Trophoblast cell (in vitro differentiated cells and primary cell): ENCODE data around the gene PIK3R3.

Experiments
- DNase-seq, 2 donors: peaks; one replicate each; pipeline ENCODE4 v3.0.0-alpha.2; 2016
- H2AFZ ChIP-seq: 2 replicates; pipeline ENCODE4 v1.6.1; 2013; ENCODE audit warnings: low read length, moderate library complexity, mild to moderate bottlenecking; ENCODE audit not compliant: insufficient read depth, poor library complexity
- H2AK5ac ChIP-seq: 2 replicates; pipeline ENCODE4 v1.6.1; 2013; ENCODE audit warnings: mild to moderate bottlenecking, low read length
- H2BK120ac ChIP-seq: 2 replicates; pipeline ENCODE4 v1.6.1; 2013; ENCODE audit warnings: low read length, mild to moderate bottlenecking, moderate library complexity; ENCODE audit not compliant: insufficient read depth, poor library complexity
- H2BK12ac ChIP-seq: 2 replicates; pipeline ENCODE4 v1.6.1; 2013; ENCODE audit warnings: mild to moderate bottlenecking, low read length, moderate library complexity
- H2BK5ac ChIP-seq: 2 replicates; pipeline ENCODE4 v1.6.1; 2013; ENCODE audit warnings: low read length, low read depth, moderate library complexity, mild to moderate bottlenecking; ENCODE audit not compliant: poor library complexity
- H3K14ac ChIP-seq: 2 replicates; pipeline ENCODE4 v1.6.1; 2013; ENCODE audit warnings: mild to moderate bottlenecking, low read length
- H3K18ac ChIP-seq: 2 replicates; pipeline ENCODE4 v1.6.1; 2013; ENCODE audit warnings: mild to moderate bottlenecking, low read length
- H3K23ac ChIP-seq: 2 replicates; pipeline ENCODE4 v1.6.1; 2013; ENCODE audit warnings: low read length
- H3K27ac ChIP-seq: 2 replicates; pipeline ENCODE4 v1.5.1; 2013; ENCODE audit warnings: low read depth, mild to moderate bottlenecking, inconsistent platforms, low read length, moderate library complexity
- H3K27me3 ChIP-seq: 2 replicates; pipeline ENCODE4 v1.6.1; 2013; ENCODE audit warnings: inconsistent platforms, mild to moderate bottlenecking, low read length, moderate library complexity; ENCODE audit not compliant: insufficient read depth
- H3K36me3 ChIP-seq, 2 experiments: 1 replicate in 1 of 2; 2 replicates in 1 of 2; pipeline ENCODE4 v1.6.1; 2013; ENCODE audit warnings: low read length in 2 of 2, mild to moderate bottlenecking in 2 of 2, moderate library complexity in 1 of 2; ENCODE audit not compliant: insufficient read depth in 2 of 2, control insufficient read depth in 1 of 2
- H3K4ac ChIP-seq: 2 replicates; pipeline ENCODE4 v1.6.1; 2013; ENCODE audit warnings: low read depth, mild to moderate bottlenecking, low read length, moderate library complexity
- H3K4me1 ChIP-seq, 2 experiments: 1 replicate in 1 of 2; 2 replicates in 1 of 2; pipeline ENCODE4 v1.6.1; 2013; ENCODE audit warnings: low read length in 2 of 2, mild to moderate bottlenecking in 2 of 2, moderate library complexity in 1 of 2; ENCODE audit not compliant: insufficient read depth in 2 of 2, control insufficient read depth in 1 of 2
- H3K4me2 ChIP-seq: 2 replicates; pipeline ENCODE4 v1.6.1; 2013; ENCODE audit warnings: inconsistent platforms, mild to moderate bottlenecking, low read length, moderate library complexity
- H3K4me3 ChIP-seq: 2 replicates; pipeline ENCODE4 v1.5.1; 2013; ENCODE audit warnings: mild to moderate bottlenecking, low read depth, low read length, inconsistent platforms
- H3K79me1 ChIP-seq: one replicate; pipeline ENCODE4 v1.6.1; 2013; ENCODE audit warnings: low read length
- H3K79me2 ChIP-seq: 2 replicates; pipeline ENCODE4 v1.6.1; 2013; ENCODE audit warnings: low read length, mild to moderate bottlenecking; ENCODE audit not compliant: control insufficient read depth, insufficient read depth, poor library complexity
- H3K9ac ChIP-seq: 2 replicates; pipeline ENCODE4 v1.6.1; 2013; ENCODE audit warnings: mild to moderate bottlenecking, low read length
- H3K9me3 ChIP-seq: 2 replicates; pipeline ENCODE4 v1.6.1; 2013; ENCODE audit warnings: low read depth, mild to moderate bottlenecking, control low read depth, inconsistent platforms, low read length; ENCODE audit not compliant: insufficient read depth
- H4K12ac ChIP-seq: 2 replicates; pipeline ENCODE4 v1.6.1; 2013; ENCODE audit warnings: low read depth, mild to moderate bottlenecking, low read length, moderate library complexity
- H4K8ac ChIP-seq: 2 replicates; pipeline ENCODE4 v1.6.1; 2013; ENCODE audit warnings: low read depth, mild to moderate bottlenecking, low read length, moderate library complexity
- H4K91ac ChIP-seq: one replicate; pipeline ENCODE4 v1.6.1; 2013; ENCODE audit warnings: low read depth, mild to moderate bottlenecking, low read length, moderate library complexity
- WGBS: extraction: QIAGEN DNeasy Blood & Tissue Kit; methylation state at CpG from one replicate; pipeline ENCODE4 v1.1.7; 2013; ENCODE audit warnings: missing lambda C conversion rate; ENCODE audit not compliant: insufficient read length, insufficient coverage; ENCODE audit errors: extremely low coverage; 5-methylcytosine and 5-hydroxymethylcytosine counted together

PIK3R3 gene

DNA sequence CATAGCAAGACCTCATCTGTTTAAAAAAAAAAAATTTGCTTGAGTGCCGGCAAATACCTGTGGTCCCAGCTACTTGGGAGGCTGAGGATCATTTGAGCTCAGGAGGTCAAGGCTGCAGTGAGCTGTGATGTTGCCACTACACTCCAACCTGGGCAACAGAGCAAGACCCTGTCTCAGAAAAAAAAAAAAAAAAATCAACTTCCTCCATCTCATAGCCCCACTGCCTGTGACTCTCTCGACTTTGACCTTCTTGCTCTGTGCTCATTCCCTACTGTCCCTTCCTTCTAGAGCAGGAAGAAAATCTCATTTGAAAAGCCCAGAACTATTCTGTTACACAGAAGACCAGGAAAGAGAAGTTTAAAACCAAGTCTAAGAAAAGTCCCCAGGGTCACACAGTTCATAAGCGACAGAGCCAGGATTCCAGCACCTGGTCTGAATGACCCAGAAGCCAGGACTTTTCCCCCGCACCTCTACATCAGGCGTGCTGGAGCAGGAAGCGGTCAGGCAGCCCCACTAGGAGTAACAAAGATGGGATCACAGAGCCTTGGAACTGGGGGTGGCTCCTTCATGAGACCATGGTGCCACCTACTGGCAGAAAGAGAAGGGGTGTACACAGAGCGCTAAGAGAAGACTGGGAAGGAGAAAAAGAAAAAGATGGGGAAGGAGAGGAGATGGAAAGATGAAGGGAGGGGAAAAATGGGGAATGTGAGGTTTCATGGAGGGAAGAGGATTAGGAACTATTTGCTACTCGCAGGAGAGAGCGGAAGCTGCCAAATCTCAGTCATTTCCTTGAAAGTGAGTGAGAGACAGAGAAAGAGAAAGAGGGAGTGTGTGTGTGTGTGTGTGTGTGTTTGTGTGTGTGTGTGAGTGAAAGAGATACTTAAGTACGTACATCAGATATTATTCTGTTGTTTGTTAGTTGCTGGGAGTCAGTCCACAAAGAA is 47.0 kb upstream of the PIK3R3 start:
- H2BK12ac ChIP-seq = no peak overlapping the region
- H3K4me3 ChIP-seq = no peak overlapping the region
- H3K23ac ChIP-seq = no peak overlapping the region
- H3K36me3 ChIP-seq = no peaks in the 10 kb centered on the region
- no peak overlapping the region for H2AK5ac ChIP-seq
- H4K8ac ChIP-seq = no peak overlapping the region
- DNase-seq = peak; percentile 66 to 85
- peaks cover 9 to 11% of the 10 kb centered on the region in 2 experiments for H3K4me1 ChIP-seq
- no peak overlapping the region for H3K18ac ChIP-seq
- no peak overlapping the region for H2BK5ac ChIP-seq
- no peak overlapping the region for H3K27ac ChIP-seq
- H3K79me1 ChIP-seq = no peaks in the 10 kb centered on the region
- H2BK120ac ChIP-seq = no peak overlapping the region
- H4K91ac ChIP-seq = no peak overlapping the region
- no peak overlapping the region for H3K4ac ChIP-seq
- no peaks in the 10 kb centered on the region for H3K79me2 ChIP-seq
- H3K27me3 ChIP-seq = no peaks in the 10 kb centered on the region
- no peak overlapping the region for H3K9ac ChIP-seq
- no peak overlapping the region for H3K14ac ChIP-seq
- H2AFZ ChIP-seq = no peak overlapping the region
- no peaks in the 10 kb centered on the region for H3K9me3 ChIP-seq
- no CpG with 5 or more reads among the region's 10 CpGs for WGBS
- H4K12ac ChIP-seq = no peak overlapping the region
- no peak overlapping the region for H3K4me2 ChIP-seq

DNA sequence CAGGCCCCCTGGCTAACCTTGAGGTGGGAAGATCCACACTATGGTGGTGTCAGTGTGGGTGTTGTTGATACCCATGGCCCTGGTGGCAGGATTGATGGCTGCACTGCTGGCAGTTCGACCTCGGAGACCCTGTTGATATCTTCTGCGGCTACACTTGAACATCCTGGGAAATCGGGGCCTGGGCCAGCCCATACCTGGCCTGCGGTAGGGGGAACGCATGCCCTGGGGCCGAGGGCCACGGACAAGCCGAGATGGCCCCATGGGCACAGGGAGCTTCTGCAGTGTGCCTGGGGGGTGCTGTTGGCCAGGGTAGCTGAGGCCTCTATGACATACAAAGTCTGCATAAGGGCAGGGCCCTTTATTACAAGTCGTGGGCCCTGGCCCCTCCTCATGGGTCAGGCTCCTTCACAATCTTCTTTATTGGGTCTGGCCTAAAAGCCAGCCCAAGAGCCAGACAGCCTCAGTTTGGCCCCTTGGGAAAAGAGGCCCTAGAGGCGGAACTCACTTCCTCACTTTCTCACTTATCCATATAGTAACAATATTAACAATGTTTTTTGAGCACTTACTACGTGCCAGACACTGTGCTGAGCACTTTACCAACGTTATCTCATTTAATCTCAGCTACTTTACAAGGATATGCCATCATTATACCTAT is 43.9 kb upstream of the PIK3R3 start, which contains the start of gene P3R3URF:
TSS of gene P3R3URF (minus strand) at position 278 of the 655 bp plus-strand sequence. CDS start at position 261, 17 bp downstream.
- peaks cover 4% of the 10 kb centered on the region for H3K79me1 ChIP-seq
- H2AK5ac ChIP-seq = no peak within 1 kb of the TSS
- H3K4me3 ChIP-seq = no peak within 1 kb of the TSS
- H3K27ac ChIP-seq = no peak within 1 kb of the TSS
- H2AFZ ChIP-seq = no peak within 1 kb of the TSS
- H3K14ac ChIP-seq = no peak within 1 kb of the TSS
- no peak within 1 kb of the TSS for H3K9ac ChIP-seq
- peaks cover 20 to 22% of the 10 kb centered on the region in 2 experiments for H3K4me1 ChIP-seq
- H2BK12ac ChIP-seq = no peak within 1 kb of the TSS
- H3K9me3 ChIP-seq = no peaks in the 10 kb centered on the region
- no peak within 1 kb of the TSS for H2BK5ac ChIP-seq
- no peak within 1 kb of the TSS for H4K8ac ChIP-seq
- H3K18ac ChIP-seq = no peak within 1 kb of the TSS
- H3K36me3 ChIP-seq = no peaks in the 10 kb centered on the region
- no peak within 1 kb of the TSS for H3K23ac ChIP-seq
- H3K4me2 ChIP-seq = no peak within 1 kb of the TSS
- H2BK120ac ChIP-seq = no peak within 1 kb of the TSS
- H4K12ac ChIP-seq = no peak within 1 kb of the TSS
- no CpG with 5 or more reads among the region's 13 CpGs for WGBS
- no peak within 1 kb of the TSS for H3K4ac ChIP-seq
- H3K27me3 ChIP-seq = no peaks in the 10 kb centered on the region
- H4K91ac ChIP-seq = no peak within 1 kb of the TSS
- peaks cover 3% of the 10 kb centered on the region for H3K79me2 ChIP-seq
- DNase-seq = no peak

DNA sequence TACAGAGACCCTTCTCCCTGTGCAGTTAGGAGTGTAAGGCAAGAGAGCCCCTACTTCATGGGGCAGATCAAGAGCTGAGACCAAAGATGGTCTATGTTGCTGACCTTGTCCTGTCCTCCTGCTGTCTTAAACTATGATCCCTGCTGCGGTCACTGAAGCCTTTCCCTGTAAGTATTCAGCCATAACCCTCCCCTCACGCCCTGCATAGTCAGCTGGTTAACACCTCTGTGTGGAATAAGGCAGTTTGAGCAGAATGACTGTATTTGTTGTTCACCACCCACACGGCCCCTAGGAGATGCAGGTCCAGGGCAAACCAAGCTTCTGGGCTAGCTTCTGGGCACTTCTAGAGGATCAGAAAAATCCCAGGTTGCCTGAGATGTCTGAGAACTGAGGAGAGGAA is 42.8 kb upstream of the PIK3R3 start:
- H3K14ac ChIP-seq = no peak overlapping the region
- WGBS = no CpG with 5 or more reads among the region's 3 CpGs
- no peak overlapping the region for H3K27ac ChIP-seq
- H3K4ac ChIP-seq = no peak overlapping the region
- no peaks in the 10 kb centered on the region for H3K9me3 ChIP-seq
- peaks cover 4% of the 10 kb centered on the region for H3K79me2 ChIP-seq
- H2AFZ ChIP-seq = no peak overlapping the region
- no peak overlapping the region for H2AK5ac ChIP-seq
- no peak overlapping the region for H2BK5ac ChIP-seq
- H3K18ac ChIP-seq = no peak overlapping the region
- peaks cover 8% of the 10 kb centered on the region for H3K79me1 ChIP-seq
- H3K9ac ChIP-seq = no peak overlapping the region
- H4K91ac ChIP-seq = no peak overlapping the region
- no peak overlapping the region for H3K4me3 ChIP-seq
- no peak overlapping the region for H2BK12ac ChIP-seq
- no peak overlapping the region for H4K8ac ChIP-seq
- peaks cover 24 to 25% of the 10 kb centered on the region in 2 experiments for H3K4me1 ChIP-seq
- no peak for DNase-seq
- H3K36me3 ChIP-seq = no peaks in the 10 kb centered on the region
- no peak overlapping the region for H4K12ac ChIP-seq
- no peak overlapping the region for H2BK120ac ChIP-seq
- H3K27me3 ChIP-seq = no peaks in the 10 kb centered on the region
- no peak overlapping the region for H3K23ac ChIP-seq
- H3K4me2 ChIP-seq = no peak overlapping the region

DNA sequence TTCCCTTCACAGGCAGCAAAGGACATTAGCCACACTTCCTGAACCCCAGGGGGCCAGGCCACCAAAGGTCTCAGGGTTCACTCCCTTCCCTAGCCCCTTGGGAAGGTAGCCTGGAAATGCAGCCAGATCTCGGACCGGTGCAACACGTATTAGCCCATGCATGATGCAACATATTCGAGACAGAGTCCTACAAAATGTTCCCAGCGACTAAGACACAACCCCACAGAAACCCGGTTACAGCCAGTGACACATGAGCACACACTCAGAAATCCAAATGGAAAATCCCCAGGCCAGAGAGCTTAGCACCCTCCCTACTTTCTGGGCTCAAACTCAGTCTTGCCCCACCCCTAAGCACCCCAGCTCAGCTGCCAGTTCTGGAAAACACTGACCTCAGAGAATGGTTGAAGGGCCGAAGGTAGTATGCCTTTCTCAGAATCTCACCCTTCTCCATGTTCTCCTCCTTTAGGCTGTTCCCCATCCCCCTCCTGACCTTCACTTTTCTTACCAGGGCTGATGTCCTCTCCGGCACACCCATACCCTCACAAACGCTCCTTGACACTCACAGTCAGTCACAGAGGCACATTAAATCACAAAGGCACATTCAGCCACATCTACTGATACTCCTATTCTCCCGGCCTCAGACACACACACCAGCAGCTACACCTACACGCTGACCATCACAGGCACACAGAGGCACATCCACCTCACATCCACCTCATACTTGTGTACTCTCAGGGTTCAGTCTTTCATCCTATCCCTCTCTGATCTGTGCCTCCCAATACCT is 42.2 kb upstream of the PIK3R3 start, which contains the start of gene TSPAN1:
TSS of gene TSPAN1 (plus strand) at position 640 of the 784 bp plus-strand sequence. CDS start 6,021 bp downstream, outside the sequence.
- no peak for DNase-seq
- no CpG with 5 or more reads among the region's 11 CpGs for WGBS
- Histone ChIP-seq H2BK120ac (no peak within 1 kb of the TSS), H3K4ac (no peak within 1 kb of the TSS), H3K18ac (no peak within 1 kb of the TSS), H3K27me3 (no peaks in the 10 kb centered on the region), H3K9ac (no peak within 1 kb of the TSS), H4K8ac (no peak within 1 kb of the TSS), H4K91ac (no peak within 1 kb of the TSS), H2BK5ac (no peak within 1 kb of the TSS), H3K27ac (no peak within 1 kb of the TSS), H3K4me3 (no peak within 1 kb of the TSS), H3K14ac (no peak within 1 kb of the TSS), H3K23ac (no peak within 1 kb of the TSS), H4K12ac (no peak within 1 kb of the TSS), H2AFZ (no peak within 1 kb of the TSS), H3K79me1 (peaks cover 8% of the 10 kb centered on the region), H3K4me1 (peaks cover 24 to 25% of the 10 kb centered on the region in 2 experiments), H3K79me2 (peaks cover 4% of the 10 kb centered on the region), H3K9me3 (no peaks in the 10 kb centered on the region), H2BK12ac (no peak within 1 kb of the TSS), H2AK5ac (no peak within 1 kb of the TSS), H3K4me2 (no peak within 1 kb of the TSS), H3K36me3 (no peaks in the 10 kb centered on the region)
